GM12873 (cell line): ENCODE results near the gene ZNF839.

ENCODE experiments used
- CTCF ChIP-seq: IDR thresholded peaks from 2 replicates; pipeline ENCODE4 v1.5.1; 2012; ENCODE audit warnings: low read depth, mild to moderate bottlenecking, moderate library complexity, low read length, control low read depth; ENCODE audit not compliant: insufficient read depth; ENCODE audit errors: missing control alignments

ZNF839 gene

DNA sequence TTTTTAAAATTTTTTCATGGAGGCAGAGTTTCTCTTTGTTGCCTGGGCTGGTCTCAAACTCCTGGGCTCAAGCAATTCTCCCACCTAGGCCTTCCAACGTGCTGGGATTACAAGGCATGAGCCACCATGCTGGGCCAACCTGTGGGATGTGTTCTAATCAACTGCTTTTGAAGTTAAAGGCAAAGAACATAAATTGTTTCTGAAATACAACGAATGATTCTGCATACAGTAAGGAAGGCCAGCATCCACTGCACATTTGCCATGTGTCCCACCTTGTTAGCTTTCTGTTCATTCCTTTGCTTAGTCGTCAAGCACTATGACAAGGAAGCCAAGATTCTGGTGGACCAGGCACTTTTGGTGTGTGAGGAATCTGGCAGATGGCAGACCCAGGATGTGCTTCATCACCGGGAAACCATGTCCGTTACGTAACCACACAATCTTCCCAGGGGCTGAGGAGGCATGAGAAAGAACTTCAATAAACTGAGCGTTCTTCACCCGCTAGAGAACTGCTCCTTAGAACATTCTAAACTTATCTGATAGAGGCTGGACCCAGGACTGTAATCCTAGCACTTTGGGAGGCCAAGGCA lies 39.1 kb upstream of the ZNF839 start:
- no peak for TF ChIP-seq CTCF

DNA sequence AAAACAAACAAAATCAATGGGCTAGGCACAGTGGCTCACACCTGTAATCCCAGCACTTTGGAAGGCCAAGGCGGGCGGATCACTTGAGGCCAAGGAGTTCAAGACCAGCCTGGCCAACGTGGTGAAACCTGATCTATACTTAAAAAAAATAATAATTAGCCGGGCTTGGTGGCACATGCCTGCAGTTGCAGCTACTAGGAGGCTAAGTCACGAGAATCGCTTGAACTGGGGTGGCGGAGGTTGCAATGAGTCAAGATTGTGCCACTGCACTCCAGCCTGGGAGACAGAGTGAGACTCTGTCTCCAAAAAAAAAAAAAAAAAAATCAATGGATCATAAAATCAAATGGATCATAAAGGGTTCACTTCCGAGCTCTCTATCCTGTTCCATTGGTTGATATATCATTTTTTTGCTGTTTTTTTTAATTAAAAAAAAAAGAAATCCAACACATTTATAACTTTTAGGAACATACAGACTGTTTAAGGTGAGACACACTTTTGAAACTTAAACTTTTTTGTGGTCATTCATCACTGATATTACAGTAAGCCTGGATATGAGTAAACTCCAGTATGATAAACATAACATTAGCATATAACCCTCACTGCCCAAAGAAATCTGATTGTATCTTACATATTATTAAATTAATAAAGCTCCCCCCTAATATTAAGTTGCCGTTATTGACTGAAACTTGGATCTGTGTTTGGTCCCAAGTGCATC lies 36.6 kb upstream of the ZNF839 start:
- no peak for TF ChIP-seq CTCF

DNA sequence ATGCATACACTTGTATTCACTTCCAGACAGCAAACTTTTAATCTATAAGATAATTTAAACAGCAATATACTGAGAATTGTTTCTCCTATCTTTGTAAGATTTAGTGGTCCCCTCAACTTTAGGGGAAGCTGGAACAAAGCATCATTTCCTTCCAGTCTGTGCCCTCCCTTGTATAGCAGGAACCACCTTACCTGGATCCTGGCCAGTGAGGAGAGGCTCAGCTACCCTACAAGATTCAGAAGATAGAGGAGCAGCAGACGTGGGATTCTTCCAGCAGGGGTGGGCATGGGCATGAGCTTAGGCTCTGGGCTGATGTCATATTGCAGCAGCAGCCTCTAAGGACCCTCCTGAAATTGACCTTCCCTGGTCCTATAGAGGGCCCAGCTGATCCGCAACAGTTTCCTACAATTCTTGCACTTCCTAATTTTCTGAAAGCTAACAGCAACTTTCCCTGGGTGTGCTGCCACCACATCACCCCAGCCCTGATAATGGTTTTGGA lies 35.9 kb upstream of the ZNF839 start:
- no peak for TF ChIP-seq CTCF

GRCh38 chr14:102285106-102285505 lies 34.4 kb upstream of the ZNF839 start:
- TF ChIP-seq CTCF, result peak; percentile 36

GRCh38 chr14:102288139-102288538 lies 31.4 kb upstream of the ZNF839 start:
- no peak for TF ChIP-seq CTCF

GRCh38 chr14:102292441-102292840 lies 27.1 kb upstream of the ZNF839 start:
- TF ChIP-seq CTCF, result no peak

- no peak for TF ChIP-seq CTCF
Measured at GRCh38 chr14:102293781-102294180, 25.8 kb upstream of the ZNF839 start.
